OCI-LY1 (cell line): Measurements from ENCODE around the gene FASN.

Source experiments
- H2AFZ ChIP-seq: fragments of 200-600 bp; sonication (generic), shearing (Covaris generic); 2 replicates; pipeline ENCODE4 v1.6.0; 2014; ENCODE audit warnings: antibody characterized with exemption, mild to moderate bottlenecking, low read length
- H3F3A ChIP-seq: fragments of 200-600 bp; sonication (generic), shearing (Covaris generic); 2 replicates; pipeline ENCODE4 v1.6.0; 2014; ENCODE audit warnings: mild to moderate bottlenecking, antibody characterized with exemption, low read length, moderate library complexity; ENCODE audit not compliant: insufficient read depth
- H3K27ac ChIP-seq: fragments of 200-600 bp; sonication (generic); 2 replicates; pipeline ENCODE4 v1.5.1; 2014; ENCODE audit warnings: low read length, mixed run types, mild to moderate bottlenecking, low read depth; ENCODE audit not compliant: poor library complexity, severe bottlenecking
- H3K27me3 ChIP-seq: fragments of 200-600 bp; sonication (generic); 2 replicates; pipeline ENCODE4 v1.6.0; 2014; ENCODE audit warnings: antibody characterized with exemption, mild to moderate bottlenecking, low read length, moderate library complexity; ENCODE audit not compliant: insufficient read depth
- H3K36me3 ChIP-seq: fragments of 200-600 bp; sonication (generic); 2 replicates; pipeline ENCODE4 v1.6.1; 2014; ENCODE audit warnings: mild to moderate bottlenecking, antibody characterized with exemption, low read length, moderate library complexity, mixed read lengths; ENCODE audit not compliant: insufficient read depth
- H3K4me1 ChIP-seq: fragments of 200-600 bp; sonication (generic); 2 replicates; pipeline ENCODE4 v1.5.1; 2014; ENCODE audit warnings: mild to moderate bottlenecking, low read length, moderate library complexity; ENCODE audit not compliant: insufficient read depth, severe bottlenecking
- H3K4me2 ChIP-seq: fragments of 200-600 bp; sonication (generic), shearing (Covaris generic); 2 replicates; pipeline ENCODE4 v1.6.1; 2014; ENCODE audit warnings: low read length
- H3K4me3 ChIP-seq: fragments of 200-600 bp; sonication (generic); 2 replicates; pipeline ENCODE4 v1.5.1; 2014; ENCODE audit warnings: low read length, low read depth, mild to moderate bottlenecking, mixed read lengths; ENCODE audit not compliant: poor library complexity, severe bottlenecking
- H3K79me2 ChIP-seq: fragments of 200-600 bp; shearing (Covaris generic); 2 replicates; pipeline ENCODE4 v1.6.1; 2016; ENCODE audit warnings: mixed run types, low read length, mixed read lengths; ENCODE audit not compliant: insufficient read depth
- H3K9ac ChIP-seq: fragments of 200-600 bp; sonication (generic), shearing (Covaris generic); 2 replicates; pipeline ENCODE4 v1.6.1; 2014; ENCODE audit warnings: mild to moderate bottlenecking, low read length, mixed read lengths
- H3K9me2 ChIP-seq: fragments of 200-600 bp; sonication (generic), shearing (Covaris generic); 2 replicates; pipeline ENCODE4 v1.6.1; 2014; ENCODE audit warnings: low read depth, mild to moderate bottlenecking, low read length, mixed read lengths
- H3K9me3 ChIP-seq: fragments of 200-600 bp; shearing (Covaris generic); 2 replicates; pipeline ENCODE4 v1.6.1; 2014; ENCODE audit warnings: low read length, mixed read lengths
- H4K20me1 ChIP-seq: fragments of 200-600 bp; sonication (generic), shearing (Covaris generic); 2 replicates; pipeline ENCODE4 v1.6.0; 2016; ENCODE audit warnings: mild to moderate bottlenecking, low read length; ENCODE audit not compliant: insufficient read depth
- EZH2 ChIP-seq: fragments of 200-600 bp; sonication (generic), shearing (Covaris generic); IDR thresholded peaks from 2 replicates; pipeline ENCODE4 v1.8.0; 2017; ENCODE audit warnings: borderline replicate concordance, mixed run types, mild to moderate bottlenecking, antibody characterized with exemption, low read length, moderate library complexity, mixed read lengths
- TF ChIP-seq, protein P1 (sequence below): fragments of 200-600 bp; sonication (generic), shearing (Covaris generic); IDR thresholded peaks from 2 replicates; pipeline ENCODE4 v1.5.1; 2017; ENCODE audit warnings: mild to moderate bottlenecking, antibody characterized with exemption, low read length, moderate library complexity, mixed read lengths

The FASN gene

DNA sequence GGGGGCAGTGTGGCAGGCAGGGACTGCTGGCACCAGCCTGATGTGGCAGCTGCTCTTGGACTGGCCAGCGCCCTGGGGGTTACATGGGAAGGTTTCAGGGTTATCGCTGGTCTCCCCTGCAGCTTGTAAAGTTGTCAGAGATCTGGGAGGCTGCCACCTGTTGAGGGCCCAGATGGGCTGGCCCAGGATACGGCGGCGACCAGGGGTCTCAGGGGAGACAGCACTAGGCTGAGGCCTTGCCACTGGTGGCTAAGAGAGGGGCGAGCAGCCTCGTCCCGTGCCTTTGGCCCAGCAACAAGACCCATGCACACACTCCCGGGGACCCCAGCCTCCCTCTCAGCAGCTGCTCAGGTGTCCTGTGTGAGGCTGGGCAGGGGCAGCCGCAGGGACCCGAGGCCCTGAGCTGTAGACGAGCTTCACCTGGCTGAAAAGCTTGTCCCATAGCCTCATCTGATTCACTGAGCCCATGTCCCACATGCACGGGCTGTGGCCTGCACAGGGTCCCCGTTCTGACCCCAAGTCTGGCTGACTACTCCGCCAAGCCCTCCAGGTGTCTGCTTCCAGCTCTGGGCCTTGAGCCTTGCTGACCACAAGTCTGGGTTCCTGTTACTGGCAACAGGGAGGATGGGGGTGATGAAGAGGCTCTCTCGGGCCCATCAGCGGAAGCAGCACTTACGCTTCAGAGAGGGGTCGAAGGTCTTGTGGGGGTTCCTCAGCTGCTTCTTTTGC, 38.6 kb downstream of the FASN start:
- H3K9ac ChIP-seq = no peak overlapping the region
- no peak overlapping the region for H3K4me2 ChIP-seq
- H3K4me1 ChIP-seq = peaks cover 11% of the 10 kb centered on the region

GRCh38 chr17:82058855-82059249, 39.2 kb downstream of the FASN start:
- H3K4me1 ChIP-seq = peaks cover 6% of the 10 kb centered on the region
- no peaks in the 10 kb centered on the region for H3K27me3 ChIP-seq
- no peaks in the 10 kb centered on the region for H3K9me3 ChIP-seq
- H3K79me2 ChIP-seq = no peaks in the 10 kb centered on the region
- H3F3A ChIP-seq = no peaks in the 10 kb centered on the region
- no peak overlapping the region for H3K4me2 ChIP-seq
- TF ChIP-seq, protein P1, sequence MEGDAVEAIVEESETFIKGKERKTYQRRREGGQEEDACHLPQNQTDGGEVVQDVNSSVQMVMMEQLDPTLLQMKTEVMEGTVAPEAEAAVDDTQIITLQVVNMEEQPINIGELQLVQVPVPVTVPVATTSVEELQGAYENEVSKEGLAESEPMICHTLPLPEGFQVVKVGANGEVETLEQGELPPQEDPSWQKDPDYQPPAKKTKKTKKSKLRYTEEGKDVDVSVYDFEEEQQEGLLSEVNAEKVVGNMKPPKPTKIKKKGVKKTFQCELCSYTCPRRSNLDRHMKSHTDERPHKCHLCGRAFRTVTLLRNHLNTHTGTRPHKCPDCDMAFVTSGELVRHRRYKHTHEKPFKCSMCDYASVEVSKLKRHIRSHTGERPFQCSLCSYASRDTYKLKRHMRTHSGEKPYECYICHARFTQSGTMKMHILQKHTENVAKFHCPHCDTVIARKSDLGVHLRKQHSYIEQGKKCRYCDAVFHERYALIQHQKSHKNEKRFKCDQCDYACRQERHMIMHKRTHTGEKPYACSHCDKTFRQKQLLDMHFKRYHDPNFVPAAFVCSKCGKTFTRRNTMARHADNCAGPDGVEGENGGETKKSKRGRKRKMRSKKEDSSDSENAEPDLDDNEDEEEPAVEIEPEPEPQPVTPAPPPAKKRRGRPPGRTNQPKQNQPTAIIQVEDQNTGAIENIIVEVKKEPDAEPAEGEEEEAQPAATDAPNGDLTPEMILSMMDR = no peak
- no peak for TF ChIP-seq EZH2
- H3K4me3 ChIP-seq = no peak overlapping the region
- H3K27ac ChIP-seq = no peak overlapping the region
- H3K9me2 ChIP-seq = no peaks in the 10 kb centered on the region
- H2AFZ ChIP-seq = no peak overlapping the region
- no peak overlapping the region for H3K9ac ChIP-seq
- no peaks in the 10 kb centered on the region for H4K20me1 ChIP-seq
- H3K36me3 ChIP-seq = peaks cover 98% of the 10 kb centered on the region

More for the DNA sequence above, 38.6 kb downstream of the FASN start:
- Histone ChIP-seq H3K27ac (no peak overlapping the region), H3K27me3 (no peaks in the 10 kb centered on the region), H3F3A (no peaks in the 10 kb centered on the region), H4K20me1 (no peaks in the 10 kb centered on the region), H3K9me3 (no peaks in the 10 kb centered on the region), H3K36me3 (peaks cover 95% of the 10 kb centered on the region), H3K4me3 (no peak overlapping the region), H2AFZ (no peak overlapping the region), H3K79me2 (no peaks in the 10 kb centered on the region), H3K9me2 (no peaks in the 10 kb centered on the region)
- TF ChIP-seq EZH2 = no peak
- TF ChIP-seq, protein P1 = no peak

DNA sequence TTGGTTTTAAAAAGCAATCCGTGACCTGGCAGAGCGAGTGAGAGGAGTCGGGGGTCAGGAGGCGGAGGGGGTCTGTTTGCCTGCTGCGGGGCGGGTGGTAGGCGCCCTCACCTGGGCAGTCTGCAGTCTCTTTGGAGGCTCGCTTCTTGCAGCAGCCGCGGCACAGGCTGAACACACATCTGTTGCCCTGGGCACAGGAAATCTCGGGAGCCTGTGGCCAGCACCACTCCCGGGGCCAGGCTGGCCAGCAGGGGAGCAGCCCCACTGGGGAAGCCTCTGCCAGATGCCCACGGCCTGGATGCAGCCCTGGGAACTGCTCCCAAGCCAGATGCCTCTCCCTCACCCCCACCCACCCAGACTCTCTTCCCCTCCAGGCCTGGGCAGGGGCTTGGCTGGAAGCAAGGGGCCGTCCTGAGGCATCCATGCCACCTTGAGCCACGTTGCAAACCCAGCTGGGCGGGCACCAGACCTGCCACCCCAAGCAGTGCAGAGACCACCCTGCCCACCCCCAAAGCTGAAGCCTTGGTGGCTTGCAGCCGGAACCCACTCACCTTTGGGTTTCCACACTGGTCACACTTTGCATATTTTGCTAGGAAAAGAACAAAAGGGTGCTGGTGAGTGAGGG, 39.7 kb downstream of the FASN start:
- H3F3A ChIP-seq = no peaks in the 10 kb centered on the region
- no peak for TF ChIP-seq EZH2
- TF ChIP-seq, protein P1 = no peak
- no peak overlapping the region for H3K9ac ChIP-seq
- H3K4me2 ChIP-seq = no peak overlapping the region
- H3K9me2 ChIP-seq = no peaks in the 10 kb centered on the region
- peaks cover 98% of the 10 kb centered on the region for H3K36me3 ChIP-seq
- peaks cover 5% of the 10 kb centered on the region for H3K4me1 ChIP-seq
- no peak overlapping the region for H3K4me3 ChIP-seq
- no peak overlapping the region for H3K27ac ChIP-seq
- no peaks in the 10 kb centered on the region for H3K27me3 ChIP-seq
- H3K79me2 ChIP-seq = no peaks in the 10 kb centered on the region
- H4K20me1 ChIP-seq = no peaks in the 10 kb centered on the region
- no peaks in the 10 kb centered on the region for H3K9me3 ChIP-seq
- H2AFZ ChIP-seq = no peak overlapping the region
